SK-N-SH (cell line): ENCODE data around the gene UBE2G2. TPM values are rescaled to one million over a fixed set of nuclear protein-coding genes. Genes with fewer than 3 reads are reported as not detected.

Experiments
- CTCF ChIA-PET: fragments of 300-600, 350-600 bp; formaldehyde crosslinking; extraction: SDS; loops from one replicate; lab custom pipeline; 2021; lab: Yijun Ruan, JAX
- POLR2A ChIA-PET: fragments of 350-600 bp; sonication (Branson Sonifier 250); formaldehyde crosslinking; extraction: SDS; loops from one replicate; lab custom pipeline; 2020; ENCODE audit warnings: antibody characterized with exemption, inconsistent platforms; lab: Yijun Ruan, JAX
- DNase-seq: peaks from one replicate; pipeline ENCODE4 v3.0.0; 2012
- H2AFZ ChIP-seq: fragments of 200-600 bp; sonication (generic); 2 replicates; pipeline ENCODE4 v1.8.1; 2016; ENCODE audit warnings: antibody characterized with exemption, mild to moderate bottlenecking, low read depth
- H3F3A ChIP-seq: fragments of 200-600 bp; sonication (generic); replicated peaks from 2 replicates; pipeline ENCODE3; 2016; ENCODE audit warnings: antibody characterized with exemption, mild to moderate bottlenecking; ENCODE audit not compliant: insufficient read depth
- H3K27ac ChIP-seq, 2 experiments: fragments of 200-500 bp in 1 of 2; fragments of 200-600 bp in 1 of 2; sonication (Bioruptor generic) in 1 of 2; sonication (generic), shearing (Covaris generic) in 1 of 2; 2 replicates each; pipeline versions ENCODE4 v1.5.1 to v1.6.1; 2014 to 2016; ENCODE audit warnings: low read depth in 2 of 2, inconsistent platforms in 1 of 2, low read length in 1 of 2, mild to moderate bottlenecking in 1 of 2, mixed read lengths in 1 of 2
- H3K27me3 ChIP-seq: fragments of 200-600 bp; sonication (generic), shearing (Covaris generic); 2 replicates; pipeline ENCODE4 v1.6.1; 2016; ENCODE audit warnings: mixed run types; ENCODE audit not compliant: insufficient read depth
- H3K36me3 ChIP-seq, 2 experiments: fragments of 200-500 bp in 1 of 2; fragments of 200-600 bp in 1 of 2; sonication (Bioruptor generic) in 1 of 2; sonication (generic) in 1 of 2; replicated peaks in 1 of 2; 2 replicates each; pipeline versions ENCODE3 to v1.5.1; 2014 to 2016; ENCODE audit warnings: low read length in 1 of 2, mild to moderate bottlenecking in 1 of 2; ENCODE audit not compliant: insufficient read depth in 2 of 2, control insufficient read depth in 1 of 2
- H3K4me1 ChIP-seq, 2 experiments: fragments of 200-500 bp in 1 of 2; fragments of 200-600 bp in 1 of 2; sonication (Bioruptor generic) in 1 of 2; sonication (generic), shearing (Covaris generic) in 1 of 2; 2 replicates each; pipeline versions ENCODE4 v1.5.1 to v1.6.1; 2014 to 2016; ENCODE audit warnings: low read depth in 1 of 2, low read length in 1 of 2, mixed run types in 1 of 2; ENCODE audit not compliant: insufficient read depth in 2 of 2, control insufficient read depth in 1 of 2
- H3K4me2 ChIP-seq: fragments of 200-600 bp; sonication (generic), shearing (Covaris generic); 2 replicates; pipeline ENCODE4 v1.6.1; 2017; ENCODE audit warnings: mixed run types
- H3K4me3 ChIP-seq, 2 experiments: fragments of 200-500 bp in 1 of 2; fragments of 200-600 bp in 1 of 2; sonication (Bioruptor generic) in 1 of 2; sonication (generic), shearing (Covaris generic) in 1 of 2; 2 replicates each; pipeline versions ENCODE4 v1.5.1 to v1.8.1; 2014 to 2016; ENCODE audit warnings: low read depth in 2 of 2, inconsistent platforms in 1 of 2, low read length in 1 of 2, mild to moderate bottlenecking in 1 of 2, mixed read lengths in 1 of 2, moderate library complexity in 1 of 2
- H3K79me2 ChIP-seq: fragments of 200-600 bp; sonication (generic); 2 replicates; pipeline ENCODE4 v1.8.1; 2017; ENCODE audit warnings: mild to moderate bottlenecking; ENCODE audit not compliant: insufficient read depth
- H3K9ac ChIP-seq: fragments of 200-600 bp; sonication (generic); 2 replicates; pipeline ENCODE4 v1.6.1; 2017; ENCODE audit warnings: mixed run types
- H3K9me2 ChIP-seq: fragments of 200-600 bp; sonication (generic); 2 replicates; pipeline ENCODE4 v1.6.1; 2017; ENCODE audit warnings: mixed run types
- H3K9me3 ChIP-seq: fragments of 200-600 bp; sonication (generic); 2 replicates; pipeline ENCODE4 v1.6.1; 2017; ENCODE audit warnings: mixed run types, mild to moderate bottlenecking, moderate library complexity
- H4K20me1 ChIP-seq: fragments of 200-600 bp; sonication (generic); 2 replicates; pipeline ENCODE4 v1.6.1; 2017; ENCODE audit warnings: mild to moderate bottlenecking, mixed run types; ENCODE audit not compliant: insufficient read depth
- ELF1 ChIP-seq: IDR thresholded peaks from 2 replicates; pipeline ENCODE4 v1.4.0; 2012
- FOXJ3 ChIP-seq: sonication (generic); formaldehyde crosslinking; IDR thresholded peaks from 2 replicates; pipeline ENCODE4 v1.5.1; 2020; ENCODE audit warnings: mild to moderate bottlenecking, missing genetic modification reagents
- GABPA ChIP-seq: IDR thresholded peaks from 2 replicates; pipeline ENCODE4 v1.4.0; 2012; ENCODE audit warnings: low read depth, mild to moderate bottlenecking
- GATA2 ChIP-seq: sonication (generic); formaldehyde crosslinking; IDR thresholded peaks from 2 replicates; pipeline ENCODE4 v1.5.0; 2020; ENCODE audit warnings: mild to moderate bottlenecking, missing genetic modification reagents
- JUND ChIP-seq: IDR thresholded peaks from 2 replicates; pipeline ENCODE4 v1.4.0; 2012
- MEF2A ChIP-seq: IDR thresholded peaks from 2 replicates; pipeline ENCODE4 v1.4.0; 2012; ENCODE audit warnings: low read depth, borderline replicate concordance
- NFIC ChIP-seq: IDR thresholded peaks from 2 replicates; pipeline ENCODE4 v1.4.0; 2012; ENCODE audit warnings: borderline replicate concordance
- RAD21 ChIP-seq: IDR thresholded peaks from 2 replicates; pipeline ENCODE4 v1.6.1; 2012; ENCODE audit warnings: mild to moderate bottlenecking, low read length
- RCOR1 ChIP-seq: fragments of 150-350 bp; IDR thresholded peaks from 2 replicates; pipeline ENCODE4 v1.6.1; 2017; ENCODE audit warnings: antibody characterized with exemption, low read length
- REST ChIP-seq: IDR thresholded peaks from 2 replicates; pipeline ENCODE4 v1.6.1; 2012; ENCODE audit warnings: mild to moderate bottlenecking, low read depth, low read length, moderate library complexity
- RFX5 ChIP-seq: IDR thresholded peaks from 2 replicates; pipeline ENCODE4 v1.6.1; 2012; ENCODE audit warnings: mild to moderate bottlenecking, improper control_type of control experiment, low read length
- SMC3 ChIP-seq: IDR thresholded peaks from 2 replicates; pipeline ENCODE4 v1.6.1; 2012; ENCODE audit warnings: low read depth, low read length, improper control_type of control experiment
- TAF1 ChIP-seq: IDR thresholded peaks from 2 replicates; pipeline ENCODE4 v1.6.1; 2012; ENCODE audit warnings: low read depth, mild to moderate bottlenecking, low read length, moderate library complexity, borderline replicate concordance
- TCF12 ChIP-seq: IDR thresholded peaks from 2 replicates; pipeline ENCODE4 v1.4.0; 2012
- TEAD4 ChIP-seq: IDR thresholded peaks from 2 replicates; pipeline ENCODE4 v1.4.0; 2012; ENCODE audit warnings: mild to moderate bottlenecking, borderline replicate concordance; ENCODE audit not compliant: insufficient read depth
- YY1 ChIP-seq: IDR thresholded peaks from 2 replicates; pipeline ENCODE4 v1.4.0; 2012; ENCODE audit warnings: low read depth, mild to moderate bottlenecking
- WGBS: methylation state at CpG from one replicate; pipeline ENCODE4 v1.1.6; 2017; ENCODE audit warnings: low lambda C conversion rate; 5-methylcytosine and 5-hydroxymethylcytosine counted together
- polyA plus RNA-seq, 3 experiments: library from polyadenylated mRNA; depleted of rRNA; stranded (reverse); fragments of >200 nt; gene quantifications; 2 replicates each; pipeline ENCODE4 v1.2.3, GENCODE V29; 2012
- TF ChIP-seq, protein P1 (sequence below): IDR thresholded peaks from 2 replicates; pipeline ENCODE4 v1.4.0; 2012; ENCODE audit warnings: low read depth, borderline replicate concordance
- TF ChIP-seq, protein P2 (sequence below): fragments of 200-600 bp; sonication (generic); IDR thresholded peaks from 2 replicates; pipeline ENCODE4 v1.6.1; 2017; ENCODE audit warnings: antibody characterized with exemption, mild to moderate bottlenecking, moderate library complexity
- TF ChIP-seq, protein P3 (sequence below): fragments of 150-350 bp; IDR thresholded peaks from 2 replicates; pipeline ENCODE4 v1.6.1; 2016; ENCODE audit warnings: mild to moderate bottlenecking, low read depth, low read length
- TF ChIP-seq, protein P4 (sequence below): IDR thresholded peaks from 2 replicates; pipeline ENCODE4 v1.4.0; 2012; ENCODE audit warnings: low read depth

Gene UBE2G2
- polyA plus RNA-seq, 1 of the 3 experiments (the other 2 are of a cell fraction), result 129 TPM

- Histone ChIP-seq H3K4me2 (peak overlapping the region; percentile 81), H3K36me3 (peaks cover 35 to 40% of the 10 kb centered on the region in 2 experiments), H3F3A (peaks cover 11% of the 10 kb centered on the region), H3K9me2 (no peaks in the 10 kb centered on the region), H3K9ac (peak overlapping the region; percentile 77; the same call in 1 of the 2 replicates), H3K4me1 (peaks cover 0 to 28% of the 10 kb centered on the region in 2 experiments; a peak in 2 of 4 replicates), H3K4me3 (peak overlapping the region; percentile 60 to 97; a peak in 3 of 4 replicates), H3K27ac (no peak overlapping the region), H3K9me3 (no peaks in the 10 kb centered on the region), H3K27me3 (no peaks in the 10 kb centered on the region), H2AFZ (no peak overlapping the region), H3K79me2 (peaks cover 67% of the 10 kb centered on the region), H4K20me1 (peaks cover 50% of the 10 kb centered on the region)
- peak; percentile 64 for DNase-seq
- ChIA-PET POLR2A (no interaction called here), CTCF (interaction anchor here (0.6 to 6.2 kb wide), 36 partner anchors 9 to 422 kb away, joined by 3 to 54 read pairs (median 6); partner anchors contain the start of genes PTTG1IP, SLX9 and TSPEAR)
- TF ChIP-seq TEAD4 (no peak), ELF1 (no peak), FOXJ3 (CRISPR knock-in tag) (no peak), RCOR1 (no peak), SMC3 (peak; percentile 53), MEF2A (no peak), REST (no peak), GABPA (no peak), JUND (no peak), TAF1 (no peak), GATA2 (CRISPR knock-in tag) (no peak), RAD21 (peak; percentile 70), NFIC (no peak), YY1 (no peak), RFX5 (no peak), TCF12 (no peak)
- TF ChIP-seq, protein P1, sequence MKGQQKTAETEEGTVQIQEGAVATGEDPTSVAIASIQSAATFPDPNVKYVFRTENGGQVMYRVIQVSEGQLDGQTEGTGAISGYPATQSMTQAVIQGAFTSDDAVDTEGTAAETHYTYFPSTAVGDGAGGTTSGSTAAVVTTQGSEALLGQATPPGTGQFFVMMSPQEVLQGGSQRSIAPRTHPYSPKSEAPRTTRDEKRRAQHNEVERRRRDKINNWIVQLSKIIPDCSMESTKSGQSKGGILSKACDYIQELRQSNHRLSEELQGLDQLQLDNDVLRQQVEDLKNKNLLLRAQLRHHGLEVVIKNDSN, result no peak
- TF ChIP-seq, protein P2, sequence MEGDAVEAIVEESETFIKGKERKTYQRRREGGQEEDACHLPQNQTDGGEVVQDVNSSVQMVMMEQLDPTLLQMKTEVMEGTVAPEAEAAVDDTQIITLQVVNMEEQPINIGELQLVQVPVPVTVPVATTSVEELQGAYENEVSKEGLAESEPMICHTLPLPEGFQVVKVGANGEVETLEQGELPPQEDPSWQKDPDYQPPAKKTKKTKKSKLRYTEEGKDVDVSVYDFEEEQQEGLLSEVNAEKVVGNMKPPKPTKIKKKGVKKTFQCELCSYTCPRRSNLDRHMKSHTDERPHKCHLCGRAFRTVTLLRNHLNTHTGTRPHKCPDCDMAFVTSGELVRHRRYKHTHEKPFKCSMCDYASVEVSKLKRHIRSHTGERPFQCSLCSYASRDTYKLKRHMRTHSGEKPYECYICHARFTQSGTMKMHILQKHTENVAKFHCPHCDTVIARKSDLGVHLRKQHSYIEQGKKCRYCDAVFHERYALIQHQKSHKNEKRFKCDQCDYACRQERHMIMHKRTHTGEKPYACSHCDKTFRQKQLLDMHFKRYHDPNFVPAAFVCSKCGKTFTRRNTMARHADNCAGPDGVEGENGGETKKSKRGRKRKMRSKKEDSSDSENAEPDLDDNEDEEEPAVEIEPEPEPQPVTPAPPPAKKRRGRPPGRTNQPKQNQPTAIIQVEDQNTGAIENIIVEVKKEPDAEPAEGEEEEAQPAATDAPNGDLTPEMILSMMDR, result peak; percentile 65
- TF ChIP-seq, protein P3, sequence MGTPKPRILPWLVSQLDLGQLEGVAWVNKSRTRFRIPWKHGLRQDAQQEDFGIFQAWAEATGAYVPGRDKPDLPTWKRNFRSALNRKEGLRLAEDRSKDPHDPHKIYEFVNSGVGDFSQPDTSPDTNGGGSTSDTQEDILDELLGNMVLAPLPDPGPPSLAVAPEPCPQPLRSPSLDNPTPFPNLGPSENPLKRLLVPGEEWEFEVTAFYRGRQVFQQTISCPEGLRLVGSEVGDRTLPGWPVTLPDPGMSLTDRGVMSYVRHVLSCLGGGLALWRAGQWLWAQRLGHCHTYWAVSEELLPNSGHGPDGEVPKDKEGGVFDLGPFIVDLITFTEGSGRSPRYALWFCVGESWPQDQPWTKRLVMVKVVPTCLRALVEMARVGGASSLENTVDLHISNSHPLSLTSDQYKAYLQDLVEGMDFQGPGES, result no peak
- TF ChIP-seq, protein P4, sequence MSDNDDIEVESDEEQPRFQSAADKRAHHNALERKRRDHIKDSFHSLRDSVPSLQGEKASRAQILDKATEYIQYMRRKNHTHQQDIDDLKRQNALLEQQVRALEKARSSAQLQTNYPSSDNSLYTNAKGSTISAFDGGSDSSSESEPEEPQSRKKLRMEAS, result no peak
- WGBS, result 37% methylated on average over 12 of the region's 12 CpGs
Measured at GRCh38 chr21:44800103-44800502, 1.5 kb downstream of the UBE2G2 start.
